Measurements from ENCODE around the gene C5. TPM values are rescaled to one million over a fixed set of nuclear protein-coding genes. Genes with fewer than 3 reads are reported as not detected.

Gene C5
- total RNA-seq, 1 experiment from 2014 or later = 0.57 TPM

- CTCF ChIA-PET = interaction anchor here (0.6 to 1.8 kb wide), 7 partner anchors 12 to 70 kb away, joined by 3 to 9 read pairs (median 5); no protein-coding TSS in a partner anchor
Measured at GRCh38 chr9:120911295-120911837, 138.7 kb downstream of the C5 start.

GRCh38 chr9:120910643-120911042 is 139.4 kb downstream of the C5 start:
- DNase-seq (ENCODE audit: low spot score) (no peak), ATAC-seq (no peak)
- H3K4me3 Mint-ChIP-seq = no peak overlapping the region
- TF ChIP-seq IRF2 (CRISPR knock-in tag; IDR thresholded peaks at IDR 0.05; ENCODE audit: borderline replicate concordance, low read depth) = no peak
- no peak for TF ChIP-seq ZNF396 (CRISPR knock-in tag; IDR thresholded peaks at IDR 0.05; ENCODE audit: borderline replicate concordance)
- no peak for TF ChIP-seq ZBTB43 (CRISPR knock-in tag; IDR thresholded peaks at IDR 0.05)
- TF ChIP-seq ARID4B (CRISPR knock-in tag; IDR thresholded peaks at IDR 0.05; ENCODE audit: borderline replicate concordance) = no peak
- no peaks in the 10 kb centered on the region for H3K27me3 Mint-ChIP-seq (ENCODE audit: low read depth)
- peaks cover 24% of the 10 kb centered on the region for H3K4me1 Mint-ChIP-seq
- no peaks in the 10 kb centered on the region for H3K9me3 Mint-ChIP-seq
- ChIA-PET CTCF (interaction anchor here (1.6 to 1.8 kb wide), 2 partner anchors 38 to 48 kb away, joined by 6 to 9 read pairs; no protein-coding TSS in a partner anchor), POLR2A (no interaction called here)
- H3K27ac Mint-ChIP-seq = no peak overlapping the region
- no peaks in the 10 kb centered on the region for H3K36me3 Mint-ChIP-seq

More at GRCh38 chr9:120911295-120911837, 138.7 kb downstream of the C5 start:
- Mint-ChIP-seq H3K36me3 (no peaks in the 10 kb centered on the region), H3K4me3 (no peak overlapping the region), H3K9me3 (no peaks in the 10 kb centered on the region), H3K4me1 (peaks cover 30% of the 10 kb centered on the region), H3K27ac (peak overlapping the region; percentile 53), H3K27me3 (ENCODE audit: low read depth) (no peaks in the 10 kb centered on the region)
- ATAC-seq (peak; percentile 83), DNase-seq (ENCODE audit: low spot score) (peak; percentile 34)
- POLR2A ChIA-PET = no interaction called here
- TF ChIP-seq NR1H2 (CRISPR knock-in tag; IDR thresholded peaks at IDR 0.05) = no peak
- TF ChIP-seq FOXP1 (CRISPR knock-in tag; IDR thresholded peaks at IDR 0.05; ENCODE audit: borderline replicate concordance) = peak; percentile 47; the same call in 1 of the 2 replicates
- TF ChIP-seq NFYB (CRISPR knock-in tag; conservative IDR thresholded peaks at IDR 0.05; ENCODE audit: low read depth) = no peak

GRCh38 chr9:120909904-120910303 is 140.2 kb downstream of the C5 start:
- TF ChIP-seq ZBTB43 (CRISPR knock-in tag; IDR thresholded peaks at IDR 0.05) (no peak), ZNF121 (CRISPR knock-in tag; IDR thresholded peaks at IDR 0.05) (no peak), E2F1 (CRISPR knock-in tag; IDR thresholded peaks at IDR 0.05) (no peak), STAT6 (CRISPR knock-in tag; conservative IDR thresholded peaks at IDR 0.05; ENCODE audit: low read depth) (no peak), FOXK1 (CRISPR knock-in tag; IDR thresholded peaks at IDR 0.05) (no peak), ATF1 (CRISPR knock-in tag; IDR thresholded peaks at IDR 0.05) (no peak), SMAD3 (CRISPR knock-in tag; IDR thresholded peaks at IDR 0.05; ENCODE audit: borderline replicate concordance) (no peak)
- ChIA-PET POLR2A (no interaction called here), CTCF (no interaction called here)
- no peak overlapping the region for H3K4me3 Mint-ChIP-seq
- no peaks in the 10 kb centered on the region for H3K36me3 Mint-ChIP-seq
- DNase-seq (ENCODE audit: low spot score) = no peak
- H3K27ac Mint-ChIP-seq = no peak overlapping the region
- no peaks in the 10 kb centered on the region for H3K9me3 Mint-ChIP-seq
- H3K27me3 Mint-ChIP-seq (ENCODE audit: low read depth) = no peaks in the 10 kb centered on the region
- H3K4me1 Mint-ChIP-seq = peaks cover 24% of the 10 kb centered on the region
- ATAC-seq = no peak

Measured in WTC11 (cell line).